ENCODE measurements around the gene METTL8. TPM values are rescaled to one million over a fixed set of nuclear protein-coding genes. Genes with fewer than 3 reads are reported as not detected.
A peak's percentile ranks its signal among the peaks of the same experiment; 100 is the strongest.
"Not testable (repeated sequence)": the region's sequence is repeated elsewhere in the genome, so short reads cannot be mapped to it uniquely, and the experiment has no call there.

METTL8 gene
- polyA plus RNA-seq, 2 of the 4 experiments (the other 2 are of a cell fraction): 21.8 to 58.3 TPM

- Histone ChIP-seq H3K4me3 (no peak overlapping the region), H3K27ac (no peak overlapping the region), H3K4me1 (no peaks in the 10 kb centered on the region), H3K9me3 (peaks cover 15% of the 10 kb centered on the region; the same call in 1 of the 3 replicates), H3K4me2 (no peak overlapping the region)
- 91% methylated on average over 2 of the region's 2 CpGs for WGBS (ENCODE audit: missing lambda C conversion rate)
- ChIA-PET CTCF (no interaction called here), POLR2A (no interaction called here)
- ATAC-seq (no peak), FAIRE-seq (no peak), DNase-seq (ENCODE audit: low read depth in 1 of 2, low spot score in 1 of 2) (no peak)
- TF ChIP-seq ZC3H11A (IDR thresholded peaks at IDR 0.05) (peak; percentile 72), TP53 (CRISPR knock-in tag; IDR thresholded peaks at IDR 0.05) (no peak), HDAC2 (IDR thresholded peaks at IDR 0.05) (no peak)
These were observed 71.4 kb downstream of the METTL8 start for GRCh38 chr2:171362396-171362795.

- no peak for FAIRE-seq
- TF ChIP-seq MYC (IDR thresholded peaks at IDR 0.05; ENCODE audit: borderline replicate concordance, low read length) (no peak), EHF (CRISPR knock-in tag; IDR thresholded peaks at IDR 0.05) (no peak), RCOR1 (IDR thresholded peaks at IDR 0.05; ENCODE audit: low read depth, low read length) (no peak), JUNB (IDR thresholded peaks at IDR 0.05) (no peak), MAZ (IDR thresholded peaks at IDR 0.05; ENCODE audit: borderline replicate concordance, low read depth, low read length) (no peak), BCL3 (IDR thresholded peaks at IDR 0.05) (no peak), FOXS1 (CRISPR knock-in tag; IDR thresholded peaks at IDR 0.05) (no peak), NFE2L2 (conservative IDR thresholded peaks at IDR 0.05; ENCODE audit: low read length) (no peak), CTCF (IDR thresholded peaks at IDR 0.05) (no peak), POLR2AphosphoS2 (conservative IDR thresholded peaks at IDR 0.05; ENCODE audit: low read length) (no peak), ZC3H11A (IDR thresholded peaks at IDR 0.05) (no peak), TP53 (CRISPR knock-in tag; IDR thresholded peaks at IDR 0.05) (no peak), HES2 (IDR thresholded peaks at IDR 0.05) (no peak)
- POLR2A ChIA-PET: no interaction called here
These were observed 72.9 kb downstream of the METTL8 start for GRCh38 chr2:171360905-171361304.

GRCh38 chr2:171353746-171354145 lies 80.0 kb downstream of the METTL8 start:
- ATAC-seq; H3K27ac ChIP-seq; POLR2A ChIA-PET; FAIRE-seq; DNase-seq (ENCODE audit: low read depth in 1 of 2, low spot score in 1 of 2); H3K4me2 ChIP-seq; H3K4me1 ChIP-seq; H3K4me3 ChIP-seq; H3K9me3 ChIP-seq: not testable (repeated sequence)
- WGBS (ENCODE audit: missing lambda C conversion rate): 92% methylated on average over 3 of the region's 3 CpGs
- CTCF ChIA-PET: interaction anchor here (0.6 kb wide), 1 partner anchor 267 kb away, joined by 3 read pairs; no protein-coding TSS in a partner anchor

More at GRCh38 chr2:171360905-171361304, 72.9 kb downstream of the METTL8 start:
- WGBS (ENCODE audit: missing lambda C conversion rate): 77% methylated on average over 2 of the region's 2 CpGs
- DNase-seq (ENCODE audit: low read depth in 1 of 2, low spot score in 1 of 2) (no peak), ATAC-seq (no peak)
- CTCF ChIA-PET: no interaction called here
- Histone ChIP-seq H3K4me2 (no peak overlapping the region), H3K9me3 (0 out of 3 replicates have a peak, but pooled peaks cover 1% of the 10 kb centered on the region), H3K27ac (no peak overlapping the region), H3K4me1 (no peaks in the 10 kb centered on the region), H3K4me3 (no peak overlapping the region)

- DNase-seq (ENCODE audit: low read depth in 1 of 2, low spot score in 1 of 2) (no peak), FAIRE-seq (no peak), ATAC-seq (no peak)
- Histone ChIP-seq H3K27ac (no peak overlapping the region), H3K4me2 (peak overlapping the region; percentile 32), H3K4me1 (peaks cover 23% of the 10 kb centered on the region), H3K9me3 (no peaks in the 10 kb centered on the region), H3K4me3 (no peak overlapping the region)
- ChIA-PET POLR2A (no interaction called here), CTCF (interaction anchor here (0.8 to 1.1 kb wide), 2 partner anchors 12 to 67 kb away, joined by 3 read pairs; no protein-coding TSS in a partner anchor)
- 61% methylated on average over 1 of the region's 1 CpG for WGBS (ENCODE audit: missing lambda C conversion rate)
- TF ChIP-seq MAZ (IDR thresholded peaks at IDR 0.05; ENCODE audit: borderline replicate concordance, low read depth, low read length) (no peak), ZSCAN20 (CRISPR knock-in tag; IDR thresholded peaks at IDR 0.05) (no peak), GATA3 (IDR thresholded peaks at IDR 0.05; ENCODE audit: borderline replicate concordance) (no peak), CBX2 (IDR thresholded peaks at IDR 0.05; ENCODE audit: borderline replicate concordance, low read depth) (no peak), RAD21 (conservative IDR thresholded peaks at IDR 0.05 in 1 of 2, IDR thresholded peaks at IDR 0.05 in 1 of 2) (no peak), NR3C1 (IDR thresholded peaks at IDR 0.05) (no peak), CHD4 (IDR thresholded peaks at IDR 0.05; ENCODE audit: borderline replicate concordance) (no peak), EHF (CRISPR knock-in tag; IDR thresholded peaks at IDR 0.05) (no peak), ATOH8 (CRISPR knock-in tag; IDR thresholded peaks at IDR 0.05; ENCODE audit: low read depth) (no peak), RCOR1 (IDR thresholded peaks at IDR 0.05; ENCODE audit: low read depth, low read length) (no peak), ZNF302 (CRISPR knock-in tag; IDR thresholded peaks at IDR 0.05) (no peak), KDM5A (IDR thresholded peaks at IDR 0.05) (no peak), MYC (IDR thresholded peaks at IDR 0.05; ENCODE audit: borderline replicate concordance, low read length) (no peak), BCL3 (IDR thresholded peaks at IDR 0.05) (no peak), SREBF2 (IDR thresholded peaks at IDR 0.05) (no peak)
These were observed 85.7 kb downstream of the METTL8 start for GRCh38 chr2:171348056-171348455.

All from A549 (cell line).